GM12801 (cell line): ENCODE measurements around the gene FAP.

ENCODE experiments used
- TF ChIP-seq, protein P1 (sequence below): IDR thresholded peaks from one replicate; pipeline ENCODE4 v1.5.1; 2011; ENCODE audit warnings: control low read depth; ENCODE audit not compliant: insufficient read length; ENCODE audit errors: extremely low read depth

The FAP gene

DNA sequence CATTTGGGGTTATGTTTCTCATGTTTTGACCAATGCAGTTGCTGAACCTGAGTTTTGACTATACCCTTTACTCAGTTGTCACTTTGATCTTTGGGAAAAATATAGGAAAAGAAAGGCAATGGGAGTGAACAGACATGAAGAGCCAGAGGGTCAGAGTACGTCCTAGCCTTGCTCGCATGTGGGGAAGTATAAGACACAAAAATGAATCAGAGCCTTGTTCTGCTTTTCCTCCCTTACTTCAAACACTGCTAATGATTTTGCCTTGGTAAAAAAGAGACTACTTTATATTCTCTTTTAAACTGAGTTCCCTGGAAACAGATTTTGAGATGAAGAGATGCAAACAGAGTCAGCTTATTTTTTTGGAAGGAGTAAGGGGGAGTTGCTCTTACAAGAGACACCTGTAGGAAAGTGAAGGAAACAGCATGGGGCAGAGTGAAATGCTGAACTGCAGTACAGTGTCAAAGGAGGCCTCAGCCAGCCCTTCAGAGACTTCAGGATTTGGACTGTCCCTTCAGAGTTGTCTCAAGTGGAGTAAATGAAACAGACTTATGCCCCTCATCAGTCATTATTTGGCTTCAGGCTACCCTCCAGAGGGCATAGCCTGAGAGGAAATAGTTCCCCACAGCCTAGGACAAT, 11.1 kb upstream of the FAP start:
- TF ChIP-seq, protein P1, sequence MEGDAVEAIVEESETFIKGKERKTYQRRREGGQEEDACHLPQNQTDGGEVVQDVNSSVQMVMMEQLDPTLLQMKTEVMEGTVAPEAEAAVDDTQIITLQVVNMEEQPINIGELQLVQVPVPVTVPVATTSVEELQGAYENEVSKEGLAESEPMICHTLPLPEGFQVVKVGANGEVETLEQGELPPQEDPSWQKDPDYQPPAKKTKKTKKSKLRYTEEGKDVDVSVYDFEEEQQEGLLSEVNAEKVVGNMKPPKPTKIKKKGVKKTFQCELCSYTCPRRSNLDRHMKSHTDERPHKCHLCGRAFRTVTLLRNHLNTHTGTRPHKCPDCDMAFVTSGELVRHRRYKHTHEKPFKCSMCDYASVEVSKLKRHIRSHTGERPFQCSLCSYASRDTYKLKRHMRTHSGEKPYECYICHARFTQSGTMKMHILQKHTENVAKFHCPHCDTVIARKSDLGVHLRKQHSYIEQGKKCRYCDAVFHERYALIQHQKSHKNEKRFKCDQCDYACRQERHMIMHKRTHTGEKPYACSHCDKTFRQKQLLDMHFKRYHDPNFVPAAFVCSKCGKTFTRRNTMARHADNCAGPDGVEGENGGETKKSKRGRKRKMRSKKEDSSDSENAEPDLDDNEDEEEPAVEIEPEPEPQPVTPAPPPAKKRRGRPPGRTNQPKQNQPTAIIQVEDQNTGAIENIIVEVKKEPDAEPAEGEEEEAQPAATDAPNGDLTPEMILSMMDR = no peak

DNA sequence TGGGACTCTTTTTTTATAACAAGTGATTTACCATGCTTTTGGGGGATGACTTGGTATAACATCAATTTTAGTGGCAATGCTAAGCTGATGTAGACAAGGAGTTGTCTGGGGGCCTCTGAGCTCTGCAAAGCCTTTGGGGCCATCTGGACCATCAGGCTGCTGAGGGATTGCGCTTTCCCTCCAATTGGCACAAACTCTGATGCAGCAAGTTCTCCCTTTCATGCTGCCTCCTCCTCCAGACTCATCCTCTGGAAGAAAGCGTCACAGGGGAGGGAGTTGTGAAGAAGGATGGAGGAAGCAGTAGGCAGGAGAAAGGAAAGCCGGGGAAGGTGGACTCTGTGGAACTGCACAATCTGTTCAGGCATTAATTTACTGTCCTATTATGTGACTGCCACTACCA, 10.2 kb upstream of the FAP start:
- TF ChIP-seq, protein P1 = no peak

DNA sequence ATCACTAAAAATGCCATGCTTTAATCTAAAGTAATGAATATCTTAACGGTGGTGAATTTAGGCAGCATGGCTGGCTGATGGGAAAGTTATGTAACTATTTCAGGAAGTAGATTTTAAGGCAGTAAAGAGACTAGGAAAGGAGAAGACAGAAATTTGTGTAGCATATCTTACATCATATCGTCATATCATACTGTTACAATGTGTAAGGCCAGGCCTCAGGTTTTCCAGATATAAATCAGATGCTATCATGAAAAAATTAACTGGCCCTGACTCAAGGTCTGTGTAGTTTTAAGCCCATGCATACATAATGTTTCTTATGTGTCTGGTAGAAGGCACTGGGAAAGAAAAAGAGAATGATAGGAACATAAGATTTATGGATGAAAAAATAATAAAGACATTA, 8.9 kb upstream of the FAP start:
- TF ChIP-seq, protein P1 = no peak

DNA sequence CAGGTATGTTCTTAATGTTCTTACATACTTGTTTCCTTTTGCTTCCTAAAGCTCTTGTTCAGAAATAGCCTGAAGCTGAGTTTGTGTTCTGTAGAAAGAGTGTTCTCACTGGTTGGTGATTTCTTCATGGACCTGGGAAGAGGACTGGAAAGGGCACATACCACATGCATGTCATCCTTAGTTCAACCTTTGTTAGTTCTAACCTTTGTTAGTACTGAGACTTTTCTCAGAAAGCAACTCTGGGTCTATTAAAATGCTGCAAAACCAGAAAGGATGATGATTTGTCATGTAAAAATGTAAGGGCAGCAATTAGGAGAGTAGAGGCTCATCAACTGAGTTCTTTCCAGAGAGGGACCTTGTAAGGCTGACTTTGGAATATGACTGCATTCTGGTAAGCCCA, 2.5 kb upstream of the FAP start:
- TF ChIP-seq, protein P1 = no peak

DNA sequence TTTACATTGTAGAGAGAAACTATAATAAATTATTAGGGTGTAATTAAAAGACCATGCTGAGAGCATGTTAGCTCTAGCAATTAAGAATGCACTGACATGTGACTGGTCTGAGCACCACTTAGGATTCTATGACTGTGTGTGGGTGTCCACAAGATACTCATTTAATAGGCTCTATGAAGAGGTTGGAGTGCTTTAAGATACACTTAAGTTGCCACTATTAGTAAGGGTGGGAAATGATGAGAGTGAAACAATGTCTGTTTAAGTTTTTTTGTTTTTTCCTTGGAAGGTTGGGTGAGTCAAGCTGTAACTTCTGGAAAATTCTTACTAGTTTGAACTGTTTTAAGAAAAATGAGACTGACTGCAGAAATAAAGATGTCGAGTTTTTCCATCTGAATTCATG, 1.8 kb upstream of the FAP start:
- TF ChIP-seq, protein P1 = no peak

DNA sequence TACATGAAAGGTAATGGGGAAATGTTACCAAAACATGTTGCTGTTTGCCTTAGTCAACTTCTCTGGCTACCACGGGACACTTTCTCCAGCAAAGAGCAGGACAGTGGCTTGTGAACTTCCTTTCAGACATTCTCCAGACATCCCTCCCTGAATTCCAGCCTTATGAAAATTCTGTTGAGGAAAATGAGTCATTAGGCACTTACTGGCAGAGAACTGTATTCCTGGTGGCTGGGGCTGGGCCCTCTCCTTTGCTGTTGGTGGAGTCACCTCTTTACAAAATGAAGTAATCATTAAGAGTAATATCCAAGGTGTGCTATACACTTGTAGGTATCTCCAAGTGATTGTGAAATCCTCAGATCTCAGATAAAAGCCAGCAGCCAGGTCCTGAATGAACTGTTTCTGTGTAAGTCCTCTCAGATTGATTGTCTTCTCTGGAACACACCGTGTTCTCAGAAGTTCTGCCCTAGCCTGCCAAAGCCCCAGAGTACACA, 1.3 kb upstream of the FAP start:
- TF ChIP-seq, protein P1 = no peak

DNA sequence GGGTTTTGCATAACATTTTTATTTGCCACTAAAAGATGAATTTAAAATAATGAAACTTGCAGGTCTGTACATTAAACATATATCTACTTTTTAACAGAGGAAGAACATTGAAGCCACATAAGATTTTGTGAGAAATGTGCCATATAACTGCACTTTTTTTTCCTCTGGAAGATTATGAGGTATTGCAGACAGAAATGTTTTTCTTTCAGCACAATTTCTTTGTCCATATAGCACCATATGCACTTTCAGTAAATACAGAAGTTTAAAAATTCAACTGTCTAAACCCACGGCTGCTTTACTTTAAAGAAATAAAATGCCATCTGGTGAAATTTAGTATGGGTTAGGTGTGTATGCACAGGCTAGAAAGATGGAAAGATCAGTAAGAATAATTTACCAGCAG, 470 bp upstream of the FAP start:
- TF ChIP-seq, protein P1 = no peak
